ENCODE measurements around the gene DBET.
"Not testable (repeated sequence)": the region's sequence is repeated elsewhere in the genome, so short reads cannot be mapped to it uniquely, and the experiment has no call there.

GRCh38 chr4:190093052-190093451 is 28.8 kb downstream of the DBET start:
- not testable (repeated sequence) for TF ChIP-seq POLR2A (IDR thresholded peaks at IDR 0.05)
- TF ChIP-seq, protein P1, sequence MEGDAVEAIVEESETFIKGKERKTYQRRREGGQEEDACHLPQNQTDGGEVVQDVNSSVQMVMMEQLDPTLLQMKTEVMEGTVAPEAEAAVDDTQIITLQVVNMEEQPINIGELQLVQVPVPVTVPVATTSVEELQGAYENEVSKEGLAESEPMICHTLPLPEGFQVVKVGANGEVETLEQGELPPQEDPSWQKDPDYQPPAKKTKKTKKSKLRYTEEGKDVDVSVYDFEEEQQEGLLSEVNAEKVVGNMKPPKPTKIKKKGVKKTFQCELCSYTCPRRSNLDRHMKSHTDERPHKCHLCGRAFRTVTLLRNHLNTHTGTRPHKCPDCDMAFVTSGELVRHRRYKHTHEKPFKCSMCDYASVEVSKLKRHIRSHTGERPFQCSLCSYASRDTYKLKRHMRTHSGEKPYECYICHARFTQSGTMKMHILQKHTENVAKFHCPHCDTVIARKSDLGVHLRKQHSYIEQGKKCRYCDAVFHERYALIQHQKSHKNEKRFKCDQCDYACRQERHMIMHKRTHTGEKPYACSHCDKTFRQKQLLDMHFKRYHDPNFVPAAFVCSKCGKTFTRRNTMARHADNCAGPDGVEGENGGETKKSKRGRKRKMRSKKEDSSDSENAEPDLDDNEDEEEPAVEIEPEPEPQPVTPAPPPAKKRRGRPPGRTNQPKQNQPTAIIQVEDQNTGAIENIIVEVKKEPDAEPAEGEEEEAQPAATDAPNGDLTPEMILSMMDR (IDR thresholded peaks at IDR 0.05), result not testable (repeated sequence)

All from transverse colon (tissue), 3 donors.